Activated T-helper 9 cell treated with anti-CD3 and anti-CD28 coated beads, Interleukin-2, amount 50 U/mL, for 16 hours (primary cell): Measurements from ENCODE around the gene NAA10.

Experiments
- DNase-seq: peaks from one replicate; pipeline ENCODE4 v3.0.0-alpha.2; 2020; ENCODE audit warnings: low read depth

NAA10 gene

GRCh38 chrX:153966841-153967535, 32.2 kb upstream of the NAA10 start:
- no peak for DNase-seq

- DNase-seq = no peak
These were observed 31.4 kb upstream of the NAA10 start for GRCh38 chrX:153966283-153966688.

GRCh38 chrX:153965406-153965805, 30.6 kb upstream of the NAA10 start:
- no peak for DNase-seq

- DNase-seq = no peak
These were observed 29.3 kb upstream of the NAA10 start for GRCh38 chrX:153964105-153964504.

GRCh38 chrX:153963546-153963945, 28.7 kb upstream of the NAA10 start:
- DNase-seq = no peak

- DNase-seq = no peak
These were observed 26.5 kb upstream of the NAA10 start for GRCh38 chrX:153961292-153961691.

- no peak for DNase-seq
These were observed 25.9 kb upstream of the NAA10 start for GRCh38 chrX:153960786-153961185.

GRCh38 chrX:153960077-153960476, 25.2 kb upstream of the NAA10 start:
- no peak for DNase-seq

- no peak for DNase-seq
These were observed 24.8 kb upstream of the NAA10 start for GRCh38 chrX:153959649-153960048.

GRCh38 chrX:153958605-153959004, 23.8 kb upstream of the NAA10 start:
- no peak for DNase-seq

GRCh38 chrX:153957224-153957623, 22.4 kb upstream of the NAA10 start:
- no peak for DNase-seq

GRCh38 chrX:153956044-153956907, 21.4 kb upstream of the NAA10 start:
- no peak for DNase-seq

- DNase-seq = no peak
These were observed 20.4 kb upstream of the NAA10 start for GRCh38 chrX:153955228-153955732.

- DNase-seq = no peak
These were observed 19.9 kb upstream of the NAA10 start for GRCh38 chrX:153954558-153955227.

GRCh38 chrX:153953892-153954557, 19.2 kb upstream of the NAA10 start:
- DNase-seq = no peak

- DNase-seq = peak; percentile 71
These were observed 18.5 kb upstream of the NAA10 start for GRCh38 chrX:153953342-153953830.

- DNase-seq = no peak
These were observed 17.7 kb upstream of the NAA10 start for GRCh38 chrX:153952373-153953026.

GRCh38 chrX:153951683-153952372, 17.0 kb upstream of the NAA10 start:
- no peak for DNase-seq

GRCh38 chrX:153950127-153950526, 15.3 kb upstream of the NAA10 start:
- DNase-seq = no peak
